Upper lobe of right lung (tissue), 1 donor: Measurements from ENCODE around the gene DOK7. TPM values are rescaled to one million over a fixed set of nuclear protein-coding genes. Genes with fewer than 3 reads are reported as not detected.

Source experiments
- ATAC-seq: fragments of 200-7000 bp; cut with Tn5 transposase; one replicate; pipeline ENCODE4 v1.9.1; 2020; ENCODE audit warnings: mild to moderate bottlenecking, moderate library complexity
- DNase-seq: peaks from one replicate; pipeline ENCODE4 v3.0.0-alpha.2; 2020
- H3K27ac ChIP-seq: fragments of 200-600 bp; one replicate; pipeline ENCODE4 v1.8.0; 2022
- H3K27me3 ChIP-seq: fragments of 200-600 bp; one replicate; pipeline ENCODE4 v1.8.0; 2022; ENCODE audit warnings: mild to moderate bottlenecking
- H3K36me3 ChIP-seq: fragments of 200-600 bp; one replicate; pipeline ENCODE4 v1.8.0; 2022
- H3K4me1 ChIP-seq: fragments of 200-600 bp; one replicate; pipeline ENCODE4 v1.8.0; 2022
- H3K4me3 ChIP-seq: fragments of 200-600 bp; one replicate; pipeline ENCODE4 v1.8.0; 2022; ENCODE audit warnings: mild to moderate bottlenecking
- H3K9me3 ChIP-seq: fragments of 200-600 bp; one replicate; pipeline ENCODE4 v1.8.0; 2022
- CTCF ChIP-seq: fragments of 200-600 bp; IDR thresholded peaks from one replicate; pipeline ENCODE4 v1.8.0; 2022; ENCODE audit warnings: antibody characterized with exemption
- intact Hi-C: fragments of 100-400 bp; cut with DNase I; formaldehyde crosslinking; loops from one replicate; pipeline ENCODE4 v1.11.0; 2022
- total RNA-seq: library from RNA; stranded (reverse); fragmentation: NEBNext Ultra II Directional; extraction: Animal tissue kit (Norgen Biotek cat#: 25700); gene quantifications from one replicate; pipeline ENCODE4 v1.2.1, GENCODE V29; 2021
- donor health status: DM: no; HTN: yes; CAD: no; lungs with severe emphysema.

Gene DOK7
- total RNA-seq, 1 donor from 2014 or later, result 3.6 TPM

GRCh38 chr4:3523628-3524221, 60.6 kb downstream of the DOK7 start:
- DNase-seq (peak; percentile 52), ATAC-seq (no peak)
- Histone ChIP-seq H3K36me3 (peaks cover 69% of the 10 kb centered on the region), H3K9me3 (no peaks in the 10 kb centered on the region), H3K4me1 (no peaks in the 10 kb centered on the region), H3K27ac (no peak overlapping the region), H3K4me3 (no peak overlapping the region), H3K27me3 (no peaks in the 10 kb centered on the region)
- no peak for TF ChIP-seq CTCF
- intact Hi-C loops, result no loop called here

- no peak for TF ChIP-seq CTCF
- no peaks in the 10 kb centered on the region for H3K27me3 ChIP-seq
- intact Hi-C loops, result no loop called here
- peaks cover 69% of the 10 kb centered on the region for H3K36me3 ChIP-seq
- no peaks in the 10 kb centered on the region for H3K9me3 ChIP-seq
- H3K27ac ChIP-seq, result no peak overlapping the region
- DNase-seq (peak; percentile 52), ATAC-seq (no peak)
- no peak overlapping the region for H3K4me3 ChIP-seq
- no peaks in the 10 kb centered on the region for H3K4me1 ChIP-seq
These were observed 61.2 kb downstream of the DOK7 start for GRCh38 chr4:3524349-3524748.

- no peak for TF ChIP-seq CTCF
- DNase-seq, result peak; percentile 53
- no peaks in the 10 kb centered on the region for H3K4me1 ChIP-seq
- H3K4me3 ChIP-seq, result no peak overlapping the region
- no peak overlapping the region for H3K27ac ChIP-seq
- intact Hi-C loops, result no loop called here
- H3K27me3 ChIP-seq, result no peaks in the 10 kb centered on the region
- peaks cover 63% of the 10 kb centered on the region for H3K36me3 ChIP-seq
- no peak for ATAC-seq
- H3K9me3 ChIP-seq, result no peaks in the 10 kb centered on the region
These were observed 61.8 kb downstream of the DOK7 start for GRCh38 chr4:3524920-3525319.

- H3K27ac ChIP-seq, result no peak overlapping the region
- no peaks in the 10 kb centered on the region for H3K9me3 ChIP-seq
- DNase-seq (peak; percentile 52), ATAC-seq (no peak)
- no peak overlapping the region for H3K4me3 ChIP-seq
- peaks cover 55% of the 10 kb centered on the region for H3K36me3 ChIP-seq
- TF ChIP-seq CTCF, result no peak
- intact Hi-C loops, result no loop called here
- no peaks in the 10 kb centered on the region for H3K27me3 ChIP-seq
- H3K4me1 ChIP-seq, result peaks cover 3% of the 10 kb centered on the region
These were observed 62.7 kb downstream of the DOK7 start for GRCh38 chr4:3525532-3526430.

GRCh38 chr4:3526456-3526855, 63.4 kb downstream of the DOK7 start:
- intact Hi-C loops, result no loop called here

More at GRCh38 chr4:3526456-3526855, 63.4 kb downstream of the DOK7 start:
- TF ChIP-seq CTCF, result no peak
- Histone ChIP-seq H3K27me3 (no peaks in the 10 kb centered on the region), H3K4me1 (peaks cover 10% of the 10 kb centered on the region), H3K36me3 (peaks cover 48% of the 10 kb centered on the region), H3K9me3 (no peaks in the 10 kb centered on the region), H3K27ac (no peak overlapping the region), H3K4me3 (no peak overlapping the region)
- no peak for ATAC-seq
- peak; percentile 57 for DNase-seq
